K562 (cell line): ENCODE data around the gene JAKMIP1. TPM values are rescaled to one million over a fixed set of nuclear protein-coding genes. Genes with fewer than 3 reads are reported as not detected.

Experiments
- ATAC-seq: fragments of 200-7000 bp; cut with Tn5 transposase; 3 replicates; pipeline ENCODE4 v1.9.1; 2020; ENCODE audit warnings: moderate library complexity
- BruUV-seq: library from RNA; stranded (reverse); fragments of 400-500 nt; replicated peaks from 2 replicates; lab custom pipeline; 2021; lab: Mats Ljungman, UMichigan
- CTCF ChIA-PET: fragments of 300-600 bp; formaldehyde crosslinking; extraction: SDS; loops from one replicate; lab custom pipeline; 2021; ENCODE audit warnings: low intra/inter-chr PET ratio; lab: Yijun Ruan, JAX
- POLR2A ChIA-PET: fragments of 300-600, 350-650 bp; sonication (Branson Sonifier 250); formaldehyde crosslinking; extraction: SDS; loops from one replicate; lab custom pipeline; 2021; ENCODE audit warnings: antibody characterized with exemption, inconsistent platforms; lab: Yijun Ruan, JAX
- DNase-seq, 4 experiments: peaks; one replicate each; pipeline versions ENCODE4 v3.0.0 to v3.0.0-alpha.2; 2011 to 2018; ENCODE audit warnings: low spot score in 3 of 4, mixed read lengths in 3 of 4; ENCODE audit errors: extremely low read depth in 1 of 4
- FAIRE-seq: peaks from 2 replicates; lab custom pipeline; 2011; peaks lifted over from hg19 to GRCh38; lab: Jason Lieb, UNC
- H2AFZ ChIP-seq: 2 replicates; pipeline ENCODE4 v1.6.0; 2011; ENCODE audit warnings: low read depth, low read length, control low read depth, inconsistent platforms
- H3K27ac ChIP-seq: fragments of 200-600 bp; 3 replicates; pipeline ENCODE4 v1.8.0; 2011; ENCODE audit warnings: low read depth, mild to moderate bottlenecking, control low read depth, inconsistent platforms, low read length, moderate library complexity, mixed read lengths; ENCODE audit errors: extremely low read depth
- H3K27me3 ChIP-seq, 2 experiments: fragments of 300-600 bp in 1 of 2; 2 replicates in 1 of 2; 3 replicates in 1 of 2; pipeline versions ENCODE4 v1.6.0 to v1.8.0; 2011; ENCODE audit warnings: inconsistent platforms in 2 of 2, low read length in 2 of 2, mild to moderate bottlenecking in 1 of 2, mixed read lengths in 1 of 2, moderate library complexity in 1 of 2; ENCODE audit not compliant: control insufficient read depth in 2 of 2, insufficient read depth in 2 of 2
- H3K36me3 ChIP-seq: fragments of 300-600 bp; 3 replicates; pipeline ENCODE4 v1.8.0; 2011; ENCODE audit warnings: mild to moderate bottlenecking, low read length, inconsistent platforms; ENCODE audit not compliant: control insufficient read depth, insufficient read depth
- H3K4me1 ChIP-seq, 2 experiments: fragments of 200-600 bp in 1 of 2; replicated peaks in 1 of 2; 2 replicates in 1 of 2; 3 replicates in 1 of 2; pipeline versions ENCODE4 v1.5.1 to v1.8.0; 2011; ENCODE audit warnings: inconsistent platforms in 2 of 2, low read length in 2 of 2, mild to moderate bottlenecking in 1 of 2, mixed read lengths in 1 of 2, moderate library complexity in 1 of 2; ENCODE audit not compliant: control insufficient read depth in 2 of 2, insufficient read depth in 2 of 2
- H3K4me2 ChIP-seq: 2 replicates; pipeline ENCODE4 v1.6.1; 2011; ENCODE audit warnings: low read length, control low read depth, inconsistent platforms, mixed read lengths; ENCODE audit not compliant: insufficient read depth
- H3K4me3 ChIP-seq: fragments of 200-600 bp; sonication (generic), shearing (Covaris generic); 2 replicates; pipeline ENCODE4 v1.5.1; 2016; ENCODE audit warnings: control low read depth, inconsistent platforms
- H3K79me2 ChIP-seq: fragments of 200-600 bp; 3 replicates; pipeline ENCODE4 v1.8.0; 2011; ENCODE audit warnings: low read length, inconsistent platforms; ENCODE audit not compliant: control insufficient read depth, insufficient read depth
- H3K9ac ChIP-seq, 2 experiments: 2 replicates each; pipeline versions ENCODE4 v1.6.0 to v1.6.1; 2011; ENCODE audit warnings: low read depth in 2 of 2, low read length in 2 of 2, control low read depth in 1 of 2, inconsistent platforms in 1 of 2, mild to moderate bottlenecking in 1 of 2, mixed read lengths in 1 of 2; ENCODE audit not compliant: insufficient read depth in 1 of 2
- H3K9me1 ChIP-seq: one replicate; pipeline ENCODE4 v1.6.0; 2011; ENCODE audit warnings: inconsistent platforms, mild to moderate bottlenecking, low read length, moderate library complexity; ENCODE audit not compliant: control insufficient read depth, insufficient read depth
- H3K9me3 ChIP-seq: replicated peaks from 2 replicates; pipeline ENCODE4 v1.5.1; 2011; ENCODE audit warnings: low read depth, low read length, inconsistent platforms; ENCODE audit not compliant: control insufficient read depth, insufficient read depth
- H4K20me1 ChIP-seq: replicated peaks from 2 replicates; pipeline ENCODE4 v1.6.1; 2011; ENCODE audit warnings: low read length, inconsistent platforms, mixed read lengths; ENCODE audit not compliant: control insufficient read depth, insufficient read depth
- FOSL1 ChIP-seq: fragments of 200-800 bp; sonication (Bioruptor generic); conservative IDR thresholded peaks from 2 replicates; pipeline ENCODE4 v1.6.1; 2016; ENCODE audit warnings: missing genetic modification characterization, missing compliant biosample characterization
- HDAC6 ChIP-seq: IDR thresholded peaks from 2 replicates; pipeline ENCODE4 v1.6.1; 2012; ENCODE audit warnings: low read depth, mild to moderate bottlenecking, control low read depth, inconsistent platforms, low read length, moderate library complexity
- HSF4 ChIP-seq: fragments of 250-450 bp; sonication (Bioruptor Pico); IDR thresholded peaks from 2 replicates; pipeline ENCODE4 v2.1.2; 2022; ENCODE audit warnings: mild to moderate bottlenecking, moderate library complexity, borderline replicate concordance
- POLR2A ChIP-seq: fragments of 450-650 bp; conservative IDR thresholded peaks from 2 replicates; pipeline ENCODE4 v1.6.1; 2016
- POLR2AphosphoS2 ChIP-seq: IDR thresholded peaks from 2 replicates; pipeline ENCODE4 v1.6.1; 2012; ENCODE audit warnings: low read length, improper control_type of control experiment
- RBM14 ChIP-seq: fragments of 200-400 bp; formaldehyde crosslinking; IDR thresholded peaks from 2 replicates; pipeline ENCODE4 v1.6.1; 2018; ENCODE audit warnings: low read depth, mild to moderate bottlenecking, low read length, moderate library complexity, borderline replicate concordance; ENCODE audit not compliant: insufficient read depth
- ZNF75A ChIP-seq: fragments of 450-650 bp; formaldehyde crosslinking; IDR thresholded peaks from 2 replicates; pipeline ENCODE4 v1.4.0; 2020; ENCODE audit warnings: mild to moderate bottlenecking
- WGBS: fragments of 100-300 bp; shearing (Covaris generic); methylation state at CpG from one replicate; pipeline ENCODE4 v1.1.6; 2016; ENCODE audit warnings: low coverage, mixed read lengths; ENCODE audit not compliant: insufficient coverage; ENCODE audit errors: missing lambda C conversion rate; 5-methylcytosine and 5-hydroxymethylcytosine counted together
- in situ Hi-C: fragments of 300-500 bp; cut with MboI; formaldehyde crosslinking; loops from 4 replicates; pipeline ENCODE4 v1.15.0; 2018; ENCODE audit warnings: inconsistent platforms, mixed read lengths
- intact Hi-C: fragments of 100-400 bp; cut with micrococcal nuclease; formaldehyde crosslinking; loops from 2 replicates; pipeline ENCODE4 v1.14.2; 2022
- polyA plus RNA-seq, 8 experiments: library from polyadenylated mRNA; depleted of rRNA in 4 of 8; stranded (reverse) in 5 of 8; unstranded in 3 of 8; fragments of >200 nt; fragmentation: Nextera tagmentation in 2 of 8; fragmentation: Illumina TruSeq in 1 of 8; extraction: Ambion mirVana in 2 of 8; extraction: Trizol in 1 of 8; gene quantifications; 2 replicates each; pipeline versions ENCODE4 v1.2.1 to v1.2.3, GENCODE V29; 2011 to 2014; ENCODE audit warnings: inconsistent platforms in 1 of 8, missing spikeins in 1 of 8
- total RNA-seq, 7 experiments: library from RNA; depleted of rRNA in 6 of 7; stranded (reverse); fragments of >200 nt in 6 of 7; fragmentation: Illumina TruSeq in 2 of 7; extraction: Trizol in 2 of 7; gene quantifications; 2 replicates each; pipeline versions ENCODE4 v1.2.1 to v1.2.3, GENCODE V29; 2011 to 2021; ENCODE audit warnings: low replicate concordance in 1 of 7
- TF ChIP-seq, protein P1 (sequence below), 2 experiments: fragments of 150-350 bp in 1 of 2; IDR thresholded peaks; 2 replicates each; pipeline ENCODE4 v1.6.1; 2012 to 2016; ENCODE audit warnings: low read depth in 2 of 2, low read length in 2 of 2, mild to moderate bottlenecking in 1 of 2, moderate library complexity in 1 of 2
- TF ChIP-seq, protein P2 (sequence below): fragments of 250-450 bp; sonication (Bioruptor Pico); IDR thresholded peaks from 2 replicates; pipeline ENCODE4 v1.9.0; 2021; ENCODE audit warnings: mild to moderate bottlenecking, inconsistent platforms

The JAKMIP1 gene
- total and polyA plus RNA-seq, 9 of the 15 experiments (the other 6 are each of a cell fraction or from before 2014, with no cell fraction given) = not detected

DNA sequence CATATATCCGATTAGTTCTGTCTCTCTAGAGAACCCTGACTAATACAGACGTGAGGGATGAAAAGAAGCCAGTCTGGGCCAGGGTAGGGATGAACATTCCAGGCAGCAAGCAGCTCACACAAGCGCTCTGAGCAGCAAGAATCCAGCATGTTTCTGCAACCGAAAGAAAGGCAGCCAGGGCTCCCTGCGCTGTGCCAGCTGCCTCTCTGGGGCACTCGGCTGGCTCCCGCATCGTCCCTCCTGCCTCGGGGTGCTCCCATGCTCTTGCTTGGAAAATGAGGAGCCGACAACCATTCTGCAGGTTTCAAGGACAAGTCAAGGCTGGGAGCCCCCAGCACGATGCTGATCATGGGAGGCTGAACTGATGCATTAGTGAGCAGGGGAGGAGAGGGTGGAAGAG is 7.0 kb downstream of the JAKMIP1 start:
- BruUV-seq = no TSS peak
- H3K4me2 ChIP-seq = no peak overlapping the region
- no peaks in the 10 kb centered on the region for H3K79me2 ChIP-seq
- no peaks in the 10 kb centered on the region; the same call in 1 of the 2 replicates for H4K20me1 ChIP-seq
- TF ChIP-seq ZNF75A (CRISPR knock-in tag) = no peak
- H3K4me3 ChIP-seq = no peak overlapping the region
- DNase-seq = no peak
- POLR2A ChIA-PET = no interaction called here
- no peaks in the 10 kb centered on the region for H3K9me1 ChIP-seq
- peaks cover 2 to 38% of the 10 kb centered on the region in 2 experiments; a peak in 3 of 5 replicates for H3K27me3 ChIP-seq
- in situ Hi-C loops = no loop called here
- no peaks in the 10 kb centered on the region; the same call in 1 of the 2 replicates for H3K9me3 ChIP-seq
- no peak overlapping the region for H3K9ac ChIP-seq
- no peak overlapping the region for H2AFZ ChIP-seq
- no peak for ATAC-seq
- H3K4me1 ChIP-seq = no peaks in the 10 kb centered on the region
- no peak overlapping the region for H3K27ac ChIP-seq
- no peak for FAIRE-seq
- intact Hi-C loops = no loop called here
- CTCF ChIA-PET = no interaction called here
- 0% methylated on average over 11 of the region's 11 CpGs for WGBS
- no peaks in the 10 kb centered on the region for H3K36me3 ChIP-seq

DNA sequence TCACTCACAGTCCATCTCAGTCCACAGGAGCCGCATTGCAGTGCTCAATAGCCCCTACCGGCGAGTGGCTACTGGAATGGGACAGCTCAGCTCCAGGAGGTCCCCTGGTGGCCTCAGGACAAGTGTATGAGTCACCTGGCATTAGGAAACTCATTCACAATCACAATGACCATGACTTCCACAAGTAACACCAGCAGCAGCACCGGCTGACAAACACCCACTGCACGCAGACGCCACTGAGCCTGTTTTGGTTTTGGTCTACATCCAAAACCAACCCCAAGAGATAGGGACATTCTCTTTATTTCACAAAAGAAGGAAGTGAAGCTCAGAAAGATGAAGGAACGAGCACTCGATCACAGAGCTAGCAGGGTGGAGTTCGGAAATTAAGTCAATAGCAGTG is 8.1 kb downstream of the JAKMIP1 start:
- H3K4me1 ChIP-seq = no peaks in the 10 kb centered on the region
- no peak overlapping the region for H3K4me3 ChIP-seq
- BruUV-seq = no TSS peak
- WGBS = 0% methylated on average over 9 of the region's 9 CpGs
- no peaks in the 10 kb centered on the region for H3K9me1 ChIP-seq
- no peaks in the 10 kb centered on the region for H3K79me2 ChIP-seq
- H3K27ac ChIP-seq = no peak overlapping the region
- peak; percentile 14 to 34 (median 18) for DNase-seq
- no peaks in the 10 kb centered on the region for H3K36me3 ChIP-seq
- intact Hi-C loops (no loop called here), in situ Hi-C loops (no loop called here)
- peak; percentile 81 for ATAC-seq
- no peak overlapping the region for H3K4me2 ChIP-seq
- no peak overlapping the region for H3K9ac ChIP-seq
- peaks cover 2 to 30% of the 10 kb centered on the region in 2 experiments; a peak in 3 of 5 replicates for H3K27me3 ChIP-seq
- no peak overlapping the region for H2AFZ ChIP-seq
- POLR2A ChIA-PET = interaction anchor here (0.6 kb wide), 1 partner anchor 18 kb away, joined by 5 read pairs; no protein-coding TSS in a partner anchor
- no peaks in the 10 kb centered on the region; the same call in 1 of the 2 replicates for H4K20me1 ChIP-seq
- no peaks in the 10 kb centered on the region; the same call in 1 of the 2 replicates for H3K9me3 ChIP-seq
- no peak for FAIRE-seq
- CTCF ChIA-PET = no interaction called here
- peak; percentile 28; the same call in 1 of the 2 replicates for TF ChIP-seq FOSL1
- TF ChIP-seq, protein P1, sequence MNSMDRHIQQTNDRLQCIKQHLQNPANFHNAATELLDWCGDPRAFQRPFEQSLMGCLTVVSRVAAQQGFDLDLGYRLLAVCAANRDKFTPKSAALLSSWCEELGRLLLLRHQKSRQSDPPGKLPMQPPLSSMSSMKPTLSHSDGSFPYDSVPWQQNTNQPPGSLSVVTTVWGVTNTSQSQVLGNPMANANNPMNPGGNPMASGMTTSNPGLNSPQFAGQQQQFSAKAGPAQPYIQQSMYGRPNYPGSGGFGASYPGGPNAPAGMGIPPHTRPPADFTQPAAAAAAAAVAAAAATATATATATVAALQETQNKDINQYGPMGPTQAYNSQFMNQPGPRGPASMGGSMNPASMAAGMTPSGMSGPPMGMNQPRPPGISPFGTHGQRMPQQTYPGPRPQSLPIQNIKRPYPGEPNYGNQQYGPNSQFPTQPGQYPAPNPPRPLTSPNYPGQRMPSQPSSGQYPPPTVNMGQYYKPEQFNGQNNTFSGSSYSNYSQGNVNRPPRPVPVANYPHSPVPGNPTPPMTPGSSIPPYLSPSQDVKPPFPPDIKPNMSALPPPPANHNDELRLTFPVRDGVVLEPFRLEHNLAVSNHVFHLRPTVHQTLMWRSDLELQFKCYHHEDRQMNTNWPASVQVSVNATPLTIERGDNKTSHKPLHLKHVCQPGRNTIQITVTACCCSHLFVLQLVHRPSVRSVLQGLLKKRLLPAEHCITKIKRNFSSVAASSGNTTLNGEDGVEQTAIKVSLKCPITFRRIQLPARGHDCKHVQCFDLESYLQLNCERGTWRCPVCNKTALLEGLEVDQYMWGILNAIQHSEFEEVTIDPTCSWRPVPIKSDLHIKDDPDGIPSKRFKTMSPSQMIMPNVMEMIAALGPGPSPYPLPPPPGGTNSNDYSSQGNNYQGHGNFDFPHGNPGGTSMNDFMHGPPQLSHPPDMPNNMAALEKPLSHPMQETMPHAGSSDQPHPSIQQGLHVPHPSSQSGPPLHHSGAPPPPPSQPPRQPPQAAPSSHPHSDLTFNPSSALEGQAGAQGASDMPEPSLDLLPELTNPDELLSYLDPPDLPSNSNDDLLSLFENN (IDR thresholded peaks at IDR 0.05; ENCODE audit: low read depth in 2 of 2, low read length in 2 of 2) = no peak
- TF ChIP-seq, protein P2, sequence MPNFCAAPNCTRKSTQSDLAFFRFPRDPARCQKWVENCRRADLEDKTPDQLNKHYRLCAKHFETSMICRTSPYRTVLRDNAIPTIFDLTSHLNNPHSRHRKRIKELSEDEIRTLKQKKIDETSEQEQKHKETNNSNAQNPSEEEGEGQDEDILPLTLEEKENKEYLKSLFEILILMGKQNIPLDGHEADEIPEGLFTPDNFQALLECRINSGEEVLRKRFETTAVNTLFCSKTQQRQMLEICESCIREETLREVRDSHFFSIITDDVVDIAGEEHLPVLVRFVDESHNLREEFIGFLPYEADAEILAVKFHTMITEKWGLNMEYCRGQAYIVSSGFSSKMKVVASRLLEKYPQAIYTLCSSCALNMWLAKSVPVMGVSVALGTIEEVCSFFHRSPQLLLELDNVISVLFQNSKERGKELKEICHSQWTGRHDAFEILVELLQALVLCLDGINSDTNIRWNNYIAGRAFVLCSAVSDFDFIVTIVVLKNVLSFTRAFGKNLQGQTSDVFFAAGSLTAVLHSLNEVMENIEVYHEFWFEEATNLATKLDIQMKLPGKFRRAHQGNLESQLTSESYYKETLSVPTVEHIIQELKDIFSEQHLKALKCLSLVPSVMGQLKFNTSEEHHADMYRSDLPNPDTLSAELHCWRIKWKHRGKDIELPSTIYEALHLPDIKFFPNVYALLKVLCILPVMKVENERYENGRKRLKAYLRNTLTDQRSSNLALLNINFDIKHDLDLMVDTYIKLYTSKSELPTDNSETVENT (CRISPR knock-in tag) = no peak
- TF ChIP-seq HSF4 (CRISPR knock-in tag) = no peak
- TF ChIP-seq RBM14 = no peak
- TF ChIP-seq POLR2A = no peak
- TF ChIP-seq HDAC6 = no peak
- no peak for TF ChIP-seq POLR2AphosphoS2
